BJ (cell line): ENCODE results near the gene SLC16A12. TPM values are rescaled to one million over a fixed set of nuclear protein-coding genes. Genes with fewer than 3 reads are reported as not detected.
"Not testable (repeated sequence)": the region's sequence is repeated elsewhere in the genome, so short reads cannot be mapped to it uniquely, and the experiment has no call there.

Experiments
- CTCF ChIA-PET: fragments of 350-600 bp; formaldehyde crosslinking; extraction: SDS; loops from one replicate; lab custom pipeline; 2021; ENCODE audit warnings: antibody characterized with exemption, inconsistent platforms; lab: Yijun Ruan, JAX
- POLR2A ChIA-PET: fragments of 300-600 bp; sonication (Branson Sonifier 250); formaldehyde crosslinking; extraction: SDS; loops from one replicate; lab custom pipeline; 2021; ENCODE audit warnings: antibody characterized with exemption; lab: Charles Lee
- DNase-seq: peaks from one replicate; pipeline ENCODE4 v3.0.0-alpha.2; 2011; ENCODE audit warnings: low read depth
- H3K27me3 ChIP-seq: 2 replicates; pipeline ENCODE4 v1.6.0; 2011; ENCODE audit warnings: low read length; ENCODE audit not compliant: control insufficient read depth, insufficient read depth
- H3K36me3 ChIP-seq: 2 replicates; pipeline ENCODE4 v1.5.1; 2011; ENCODE audit warnings: low read length; ENCODE audit not compliant: control insufficient read depth, insufficient read depth
- H3K4me3 ChIP-seq: 2 replicates; pipeline ENCODE4 v1.5.1; 2011; ENCODE audit warnings: low read depth, mild to moderate bottlenecking, control low read depth, low read length
- polyA plus RNA-seq: library from polyadenylated mRNA; depleted of rRNA; stranded (reverse); fragments of >200 nt; gene quantifications from 2 replicates; pipeline ENCODE4 v1.2.3, GENCODE V29; 2011
- TF ChIP-seq, protein P1 (sequence below): IDR thresholded peaks from 2 replicates; pipeline ENCODE4 v1.5.1; 2011; ENCODE audit warnings: low read depth, mild to moderate bottlenecking, control low read depth, inconsistent platforms, low read length, moderate library complexity; ENCODE audit not compliant: insufficient read depth

The SLC16A12 gene
- polyA plus RNA-seq, 1 experiment, result 0.06 TPM

- no peak for DNase-seq
- H3K36me3 ChIP-seq, result no peaks in the 10 kb centered on the region
- TF ChIP-seq, protein P1, sequence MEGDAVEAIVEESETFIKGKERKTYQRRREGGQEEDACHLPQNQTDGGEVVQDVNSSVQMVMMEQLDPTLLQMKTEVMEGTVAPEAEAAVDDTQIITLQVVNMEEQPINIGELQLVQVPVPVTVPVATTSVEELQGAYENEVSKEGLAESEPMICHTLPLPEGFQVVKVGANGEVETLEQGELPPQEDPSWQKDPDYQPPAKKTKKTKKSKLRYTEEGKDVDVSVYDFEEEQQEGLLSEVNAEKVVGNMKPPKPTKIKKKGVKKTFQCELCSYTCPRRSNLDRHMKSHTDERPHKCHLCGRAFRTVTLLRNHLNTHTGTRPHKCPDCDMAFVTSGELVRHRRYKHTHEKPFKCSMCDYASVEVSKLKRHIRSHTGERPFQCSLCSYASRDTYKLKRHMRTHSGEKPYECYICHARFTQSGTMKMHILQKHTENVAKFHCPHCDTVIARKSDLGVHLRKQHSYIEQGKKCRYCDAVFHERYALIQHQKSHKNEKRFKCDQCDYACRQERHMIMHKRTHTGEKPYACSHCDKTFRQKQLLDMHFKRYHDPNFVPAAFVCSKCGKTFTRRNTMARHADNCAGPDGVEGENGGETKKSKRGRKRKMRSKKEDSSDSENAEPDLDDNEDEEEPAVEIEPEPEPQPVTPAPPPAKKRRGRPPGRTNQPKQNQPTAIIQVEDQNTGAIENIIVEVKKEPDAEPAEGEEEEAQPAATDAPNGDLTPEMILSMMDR, result no peak
- H3K4me3 ChIP-seq, result no peak overlapping the region
- POLR2A ChIA-PET, result no interaction called here
- CTCF ChIA-PET, result interaction anchor here (0.9 kb wide), 1 partner anchor 11 kb away, joined by 4 read pairs; no protein-coding TSS in a partner anchor
- no peaks in the 10 kb centered on the region; the same call in 1 of the 2 replicates for H3K27me3 ChIP-seq
Observed at GRCh38 chr10:89548673-89549072, 13.3 kb upstream of the SLC16A12 start.

- CTCF ChIA-PET, result no interaction called here
- DNase-seq, result no peak
- TF ChIP-seq, protein P1, result no peak
- POLR2A ChIA-PET, result no interaction called here
- no peak overlapping the region for H3K4me3 ChIP-seq
- H3K36me3 ChIP-seq, result no peaks in the 10 kb centered on the region
- H3K27me3 ChIP-seq, result no peaks in the 10 kb centered on the region; the same call in 1 of the 2 replicates
Observed at GRCh38 chr10:89547853-89548513, 12.6 kb upstream of the SLC16A12 start.

- H3K4me3 ChIP-seq, CTCF ChIA-PET, DNase-seq, H3K36me3 ChIP-seq, H3K27me3 ChIP-seq, POLR2A ChIA-PET: not testable (repeated sequence)
Observed at GRCh38 chr10:89546651-89547050, 11.3 kb upstream of the SLC16A12 start.

DNA sequence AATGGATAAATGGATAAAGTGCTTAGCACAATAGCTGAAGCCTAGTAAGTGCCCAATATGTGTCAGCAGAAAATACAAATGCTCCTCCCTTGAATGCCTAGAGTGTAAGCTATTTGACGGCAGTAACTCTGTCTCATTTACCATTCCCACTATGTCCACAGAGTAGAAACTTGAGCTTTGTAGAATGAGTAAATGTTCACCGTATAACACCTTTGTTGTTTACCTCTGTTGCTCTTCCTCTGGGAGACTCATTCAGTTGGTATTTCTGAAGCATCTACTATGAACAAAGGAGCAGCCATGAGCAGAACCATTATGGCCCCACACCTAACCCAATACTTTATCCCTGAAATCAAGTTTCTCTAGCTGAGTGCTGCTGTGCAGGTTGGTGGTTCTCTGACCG is 8.4 kb upstream of the SLC16A12 start:
- H3K27me3 ChIP-seq, result no peaks in the 10 kb centered on the region; the same call in 1 of the 2 replicates
- no peaks in the 10 kb centered on the region for H3K36me3 ChIP-seq
- TF ChIP-seq, protein P1, result no peak
- no peak for DNase-seq
- POLR2A ChIA-PET, result no interaction called here
- no peak overlapping the region for H3K4me3 ChIP-seq
- CTCF ChIA-PET, result interaction anchor here (0.8 kb wide), 1 partner anchor 10 kb away, joined by 3 read pairs; no protein-coding TSS in a partner anchor

- no peaks in the 10 kb centered on the region for H3K36me3 ChIP-seq
- H3K27me3 ChIP-seq, result peaks cover 5% of the 10 kb centered on the region
- TF ChIP-seq, protein P1, result no peak
- H3K4me3 ChIP-seq, result no peak overlapping the region
- CTCF ChIA-PET, result interaction anchor here (0.9 to 1.7 kb wide), 2 partner anchors 10 to 106 kb away, joined by 3 to 6 read pairs; no protein-coding TSS in a partner anchor
- POLR2A ChIA-PET, result interaction anchor here (0.7 kb wide), 1 partner anchor 12 kb away, joined by 15 read pairs; no protein-coding TSS in a partner anchor
- DNase-seq, result no peak
Observed at GRCh38 chr10:89540420-89540949, 5.1 kb upstream of the SLC16A12 start.
